Activated CD8-positive, alpha-beta T cell treated with anti-CD3 and anti-CD28 coated beads for 36 hours (primary cell): ENCODE results near the gene RYR2. TPM values are rescaled to one million over a fixed set of nuclear protein-coding genes. Genes with fewer than 3 reads are reported as not detected.
A peak's percentile ranks its signal among the peaks of the same experiment; 100 is the strongest.

Source experiments
- ATAC-seq: fragments of 200-7000 bp; cut with Tn5 transposase; one replicate; pipeline ENCODE4 v1.10.0; 2021; ENCODE audit warnings: mild to moderate bottlenecking, moderate library complexity
- CTCF ChIA-PET: fragments of 350-600 bp; sonication (Branson Sonifier 250); formaldehyde crosslinking; loops from one replicate; lab custom pipeline; 2021; ENCODE audit warnings: antibody characterized with exemption; lab: Charles Lee
- POLR2A ChIA-PET: fragments of 350-600 bp; sonication (Branson Sonifier 250); formaldehyde crosslinking; loops from one replicate; lab custom pipeline; 2021; ENCODE audit warnings: antibody characterized with exemption; lab: Charles Lee
- DNase-seq: peaks from one replicate; pipeline ENCODE4 v3.0.0-alpha.2; 2020
- H3K27ac Mint-ChIP-seq: one replicate; pipeline ENCODE4 v1.8.0; 2021; ENCODE audit warnings: mild to moderate bottlenecking, mixed read lengths
- H3K27me3 Mint-ChIP-seq: one replicate; pipeline ENCODE4 v1.8.0; 2021; ENCODE audit warnings: mixed read lengths
- H3K36me3 Mint-ChIP-seq: one replicate; pipeline ENCODE4 v1.8.0; 2021; ENCODE audit warnings: low read depth, mixed read lengths
- H3K4me1 Mint-ChIP-seq: one replicate; pipeline ENCODE4 v1.8.0; 2021; ENCODE audit warnings: low read depth, mixed read lengths
- H3K4me3 Mint-ChIP-seq: one replicate; pipeline ENCODE4 v1.8.0; 2021; ENCODE audit warnings: mild to moderate bottlenecking, moderate library complexity, mixed read lengths
- H3K9me3 Mint-ChIP-seq: one replicate; pipeline ENCODE4 v1.8.0; 2021; ENCODE audit warnings: mixed read lengths
- CTCF ChIP-seq: fragments of 200-600 bp; IDR thresholded peaks from one replicate; pipeline ENCODE4 v1.8.0; 2022; ENCODE audit warnings: antibody characterized with exemption, mild to moderate bottlenecking
- intact Hi-C: fragments of 100-400 bp; cut with micrococcal nuclease; formaldehyde crosslinking; loops from one replicate; pipeline ENCODE4 v1.10.0; 2022
- total RNA-seq, 2 experiments: library from RNA; stranded (reverse); gene quantifications; one replicate each; pipeline ENCODE4 v1.2.3, GENCODE V29; 2021

RYR2 gene
- total RNA-seq, 2 experiments from 2014 or later, result 0.02 TPM

GRCh38 chr1:237042892-237043576 is 1.1 kb downstream of the RYR2 start:
- Mint-ChIP-seq H3K9me3 (no peaks in the 10 kb centered on the region), H3K36me3 (peaks cover 2% of the 10 kb centered on the region), H3K27ac (no peak overlapping the region), H3K27me3 (peaks cover 47% of the 10 kb centered on the region), H3K4me3 (no peak overlapping the region), H3K4me1 (peaks cover 7% of the 10 kb centered on the region)
- ChIA-PET POLR2A (no interaction called here), CTCF (no interaction called here)
- ATAC-seq (no peak), DNase-seq (peak; percentile 12)
- no peak for TF ChIP-seq CTCF
- intact Hi-C loops, result no loop called here

GRCh38 chr1:237043846-237044636 is 2.1 kb downstream of the RYR2 start:
- H3K27me3 Mint-ChIP-seq, result peaks cover 44% of the 10 kb centered on the region
- ATAC-seq (no peak), DNase-seq (no peak)
- intact Hi-C loops, result no loop called here
- CTCF ChIA-PET, result interaction anchor here (0.5 to 1.3 kb wide), 2 partner anchors 293 to 343 kb away, joined by 3 read pairs; no protein-coding TSS in a partner anchor
- TF ChIP-seq CTCF, result no peak
- peaks cover 2% of the 10 kb centered on the region for H3K36me3 Mint-ChIP-seq
- peaks cover 7% of the 10 kb centered on the region for H3K4me1 Mint-ChIP-seq
- POLR2A ChIA-PET, result no interaction called here
- H3K4me3 Mint-ChIP-seq, result no peak overlapping the region
- no peak overlapping the region for H3K27ac Mint-ChIP-seq
- no peaks in the 10 kb centered on the region for H3K9me3 Mint-ChIP-seq

- H3K27me3 Mint-ChIP-seq, result peaks cover 42% of the 10 kb centered on the region
- intact Hi-C loops, result loop anchor here (5.0 kb wide), 1 partner anchor 337 kb away; no protein-coding TSS in a partner anchor
- no peak for TF ChIP-seq CTCF
- CTCF ChIA-PET, result no interaction called here
- DNase-seq (peak; percentile 8), ATAC-seq (no peak)
- H3K4me1 Mint-ChIP-seq, result peaks cover 7% of the 10 kb centered on the region
- peaks cover 2% of the 10 kb centered on the region for H3K36me3 Mint-ChIP-seq
- H3K9me3 Mint-ChIP-seq, result no peaks in the 10 kb centered on the region
- POLR2A ChIA-PET, result no interaction called here
- H3K27ac Mint-ChIP-seq, result no peak overlapping the region
- no peak overlapping the region for H3K4me3 Mint-ChIP-seq
Observed at GRCh38 chr1:237045278-237046016, 3.5 kb downstream of the RYR2 start.

- no peaks in the 10 kb centered on the region for H3K9me3 Mint-ChIP-seq
- H3K27ac Mint-ChIP-seq, result no peak overlapping the region
- no peak for TF ChIP-seq CTCF
- ChIA-PET CTCF (no interaction called here), POLR2A (no interaction called here)
- no peak for DNase-seq
- H3K36me3 Mint-ChIP-seq, result no peaks in the 10 kb centered on the region
- ATAC-seq, result no peak
- intact Hi-C loops, result loop anchor here (5.0 kb wide), 1 partner anchor 333 kb away; no protein-coding TSS in a partner anchor
- no peak overlapping the region for H3K4me3 Mint-ChIP-seq
- no peaks in the 10 kb centered on the region for H3K4me1 Mint-ChIP-seq
- H3K27me3 Mint-ChIP-seq, result peaks cover 24% of the 10 kb centered on the region
Observed at GRCh38 chr1:237048803-237049202, 6.8 kb downstream of the RYR2 start.
